GM18909 (cell line): ENCODE measurements around the gene NRN1.
"Not testable (repeated sequence)": the region's sequence is repeated elsewhere in the genome, so short reads cannot be mapped to it uniquely, and the experiment has no call there.

Experiments
- ATAC-seq: cut with Tn5 transposase; IDR thresholded peaks from one replicate; pipeline ENCODE4 v1.9.1; 2021; ENCODE audit warnings: mild to moderate bottlenecking; ENCODE audit not compliant: unreplicated experiment, poor library complexity

NRN1 gene

DNA sequence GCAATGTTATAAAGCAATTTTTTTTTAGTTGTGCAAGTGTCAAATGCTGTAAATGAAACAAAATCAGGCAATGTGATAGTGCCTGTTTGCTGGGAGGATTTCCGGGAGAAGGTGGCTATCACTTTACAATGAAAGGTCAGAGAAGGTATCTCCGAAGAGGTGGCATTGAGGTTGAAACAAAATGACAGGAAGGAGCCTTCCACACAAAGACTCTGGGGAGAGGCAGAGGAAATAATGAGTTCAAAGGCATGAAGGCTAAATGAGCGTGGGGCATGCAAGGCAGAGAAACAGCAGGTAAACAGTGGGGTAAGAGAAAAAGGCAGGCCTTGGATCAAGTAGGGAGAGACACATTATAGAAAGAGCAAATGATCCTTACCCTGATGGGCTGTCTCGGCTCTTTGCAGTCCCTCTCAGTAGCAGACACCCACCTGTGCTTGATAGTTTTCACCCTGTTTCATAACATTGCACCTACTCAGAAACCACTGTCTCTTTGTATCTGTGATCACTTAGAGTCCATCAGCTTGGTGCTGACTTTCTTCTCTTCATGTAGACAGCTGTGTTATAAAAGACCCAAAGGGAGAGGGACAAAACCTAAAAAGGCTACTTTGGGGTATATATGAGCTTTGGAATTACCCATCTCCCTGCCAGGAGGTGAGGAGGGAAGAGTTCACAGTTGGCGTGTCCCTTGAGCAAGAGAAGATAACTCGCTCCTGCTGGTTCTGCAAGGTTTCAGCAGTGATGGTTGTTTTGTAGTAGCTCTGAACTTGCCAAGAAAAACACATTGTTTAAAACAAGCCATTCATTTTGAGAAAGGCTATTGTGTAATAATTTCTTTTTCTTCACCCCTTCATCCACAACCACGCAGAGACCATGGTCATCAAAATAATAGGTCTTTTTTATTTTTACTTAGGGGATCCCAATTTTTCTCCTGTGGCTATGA is 22.3 kb downstream of the NRN1 start:
- ATAC-seq = no peak

DNA sequence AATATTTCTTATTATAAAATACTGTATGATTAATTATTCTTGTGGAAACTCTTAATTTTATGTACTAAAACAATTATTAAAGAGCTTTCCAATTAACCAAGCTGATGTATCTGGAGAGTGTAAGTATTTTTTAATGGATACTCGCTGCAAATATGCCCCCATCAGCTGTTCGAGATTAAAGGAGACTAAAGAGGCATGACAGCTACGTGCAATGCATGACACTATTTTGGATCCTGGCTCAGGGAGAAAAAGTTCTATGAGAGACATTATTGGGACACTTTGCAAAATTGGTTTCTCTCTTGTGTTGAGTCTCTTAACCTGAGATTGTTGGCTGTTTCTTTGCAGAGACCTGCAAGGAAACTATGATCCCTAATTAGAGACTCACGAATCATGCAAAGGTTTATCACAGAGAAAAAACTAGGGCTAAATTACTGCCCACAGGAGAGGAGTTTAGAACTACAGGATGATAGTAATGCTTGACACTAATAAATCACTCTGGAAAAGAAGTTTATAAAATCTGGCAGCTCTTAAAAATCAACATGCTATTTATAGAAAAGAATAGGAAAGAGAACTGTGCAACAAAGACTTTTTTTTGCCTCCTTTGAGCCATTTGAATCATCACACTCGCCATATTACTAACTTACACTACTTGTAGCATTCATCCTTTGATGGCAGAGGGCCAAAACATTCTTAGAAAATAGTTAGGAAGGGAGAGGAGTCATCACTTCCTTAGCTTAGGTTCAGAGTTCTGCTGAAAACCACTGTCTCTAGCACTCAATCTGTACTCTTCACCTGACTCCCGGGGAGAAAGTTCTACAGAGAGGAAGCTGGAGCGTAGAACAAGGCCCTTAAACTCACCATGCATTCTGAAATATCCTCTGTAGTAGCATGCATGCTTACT is 25.3 kb downstream of the NRN1 start:
- no peak for ATAC-seq

DNA sequence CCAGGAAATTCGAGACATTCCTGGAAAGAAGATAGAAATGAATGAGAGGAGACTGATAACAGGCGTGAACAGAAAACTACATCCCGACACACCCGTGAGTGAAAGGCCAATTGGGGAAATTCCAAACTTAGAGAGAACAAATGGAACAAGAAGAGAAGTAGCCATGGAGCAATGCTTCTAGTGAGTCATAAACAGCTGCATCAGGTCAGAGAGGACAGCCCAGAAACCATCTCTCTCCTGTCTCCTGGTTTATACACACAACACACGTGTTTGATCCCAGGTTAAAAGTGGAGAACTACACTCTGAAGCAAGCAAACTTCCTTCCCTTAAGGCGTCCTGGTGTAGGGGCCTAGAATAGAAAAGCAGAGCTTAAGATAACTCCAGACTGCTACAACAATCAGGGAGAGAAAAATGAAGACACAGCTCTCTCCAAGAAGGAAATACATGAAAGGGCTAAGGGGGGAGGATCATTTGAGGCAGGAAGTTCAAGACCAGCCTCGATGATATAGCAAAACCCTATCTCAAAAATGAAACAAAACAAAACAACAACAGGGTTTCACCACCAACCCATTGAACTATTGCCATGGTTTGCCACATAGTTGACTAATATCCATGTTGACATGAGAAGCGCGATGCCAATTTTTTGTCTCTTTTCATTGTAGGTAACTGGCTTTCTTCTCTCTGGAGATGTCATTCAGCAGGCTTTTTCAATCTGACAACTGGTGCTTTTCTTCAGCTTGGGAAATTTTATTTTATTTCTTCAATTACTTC is 26.9 kb downstream of the NRN1 start:
- no peak for ATAC-seq

DNA sequence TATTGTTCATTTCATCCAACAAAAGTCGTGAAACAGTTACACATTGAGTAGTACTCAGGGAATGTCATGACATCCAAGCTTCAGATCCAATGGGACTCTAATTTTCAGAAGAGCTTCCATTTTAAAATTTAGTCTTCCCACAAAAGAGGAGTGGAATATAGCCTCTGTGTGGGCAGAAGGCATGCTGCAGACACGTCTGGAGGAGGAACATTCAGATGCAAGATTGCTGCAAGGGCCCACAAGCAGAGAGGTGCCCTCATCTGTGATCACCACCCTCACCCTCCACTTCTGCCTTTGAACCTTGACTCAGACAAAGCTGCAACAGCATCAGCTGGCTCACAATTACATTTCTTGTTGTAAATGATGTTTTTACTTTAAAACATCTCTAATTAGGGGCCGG is 29.9 kb downstream of the NRN1 start:
- no peak for ATAC-seq

DNA sequence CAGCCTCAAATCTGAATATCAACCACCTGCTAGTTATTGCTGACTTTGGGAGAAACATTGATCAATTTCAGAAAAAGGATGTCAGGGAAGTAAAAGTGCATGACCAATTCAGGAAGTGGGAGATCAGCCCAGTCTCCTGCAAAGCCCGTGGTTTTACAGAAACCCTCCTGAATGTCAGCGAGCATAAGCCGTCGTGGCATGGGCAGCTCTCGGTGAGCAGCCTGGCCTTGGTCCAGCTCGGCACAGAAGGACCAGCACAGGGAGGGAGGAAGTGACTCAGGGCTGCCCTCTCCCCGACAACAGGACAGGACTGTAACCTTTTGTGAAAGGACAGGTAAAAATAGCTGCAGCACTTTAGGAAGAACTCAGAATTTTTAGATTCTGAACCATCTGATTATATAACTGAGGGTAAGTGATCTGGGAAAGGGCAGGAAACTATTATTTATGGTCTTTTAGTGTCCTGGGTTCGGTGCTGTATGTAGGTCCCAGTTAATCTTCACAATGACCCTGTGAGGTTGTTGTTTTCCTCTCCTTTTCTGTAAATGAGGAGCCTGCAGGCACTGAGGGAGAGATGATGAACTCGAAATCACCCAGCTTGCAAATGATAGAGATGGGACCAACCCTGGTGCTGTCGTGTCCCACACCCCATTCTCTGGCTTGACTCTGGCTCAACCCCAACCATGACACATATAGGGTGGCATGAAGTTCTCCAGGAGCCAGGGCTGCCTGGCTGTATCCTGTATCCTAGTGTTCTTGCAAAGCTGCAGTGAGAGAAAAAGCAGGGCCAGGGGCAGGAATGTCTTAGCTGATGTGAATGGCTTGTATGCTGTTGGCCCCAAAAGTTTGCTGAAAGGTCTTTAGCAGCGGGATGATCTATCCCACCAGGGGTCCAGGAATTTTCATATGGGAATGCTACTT is 37.6 kb downstream of the NRN1 start:
- ATAC-seq = no peak

DNA sequence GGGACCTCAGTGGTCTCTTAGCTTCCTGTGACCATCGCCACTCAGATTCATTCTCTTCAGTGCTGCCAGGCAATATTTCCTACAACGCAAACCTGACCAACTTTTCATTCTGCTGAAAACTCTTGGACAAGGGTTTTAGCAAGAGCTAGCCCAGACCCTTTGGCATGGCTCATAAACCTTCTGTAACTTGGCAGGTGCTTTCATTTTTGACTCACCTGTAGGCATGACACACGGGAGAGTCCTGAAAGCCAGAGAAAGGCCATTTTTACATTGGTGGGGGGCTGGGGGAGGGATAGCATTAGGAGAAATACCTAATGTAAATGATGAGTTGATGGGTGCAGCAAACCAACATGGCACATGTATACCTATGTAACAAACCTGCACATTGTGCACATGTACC is 38.7 kb downstream of the NRN1 start:
- ATAC-seq = not testable (repeated sequence)

DNA sequence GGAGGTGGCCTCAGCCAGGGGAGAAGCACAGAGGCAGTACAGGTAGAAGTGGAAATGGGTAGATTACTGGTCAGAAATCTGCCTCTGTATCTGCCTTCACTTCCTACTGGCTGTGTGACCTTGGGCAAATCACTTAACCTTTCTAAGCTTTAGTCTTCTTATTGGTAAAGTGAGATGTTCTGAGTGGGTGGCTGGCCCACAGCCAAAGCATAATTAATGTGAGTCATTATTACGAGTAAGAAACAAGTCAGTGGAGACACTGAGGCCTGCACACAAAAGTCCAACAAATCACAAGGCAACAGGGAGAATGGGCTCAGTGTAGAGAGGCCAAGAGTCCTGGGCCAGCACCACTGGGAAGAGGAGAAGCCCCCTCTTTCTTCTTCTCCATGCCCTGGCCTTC is 39.1 kb downstream of the NRN1 start:
- no peak for ATAC-seq

DNA sequence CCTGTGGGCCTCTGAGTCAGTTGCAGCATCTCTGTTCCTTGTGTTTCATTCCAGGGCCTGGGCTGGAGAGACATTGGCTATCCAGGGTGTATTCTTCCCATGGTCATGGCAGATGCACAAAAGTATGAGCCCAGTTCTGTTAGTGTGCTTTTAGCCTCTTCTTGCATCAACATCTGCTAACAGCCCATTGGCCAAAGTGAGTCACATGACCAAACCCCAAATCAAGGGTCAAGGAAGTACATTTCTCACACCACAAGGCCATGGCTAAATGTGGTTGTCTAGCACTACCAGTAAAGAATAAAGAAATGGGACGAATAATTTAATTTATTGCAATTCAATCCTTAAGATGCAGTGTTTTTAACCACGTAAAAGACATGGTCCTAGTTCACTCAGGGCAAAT is 43.9 kb downstream of the NRN1 start:
- no peak for ATAC-seq

DNA sequence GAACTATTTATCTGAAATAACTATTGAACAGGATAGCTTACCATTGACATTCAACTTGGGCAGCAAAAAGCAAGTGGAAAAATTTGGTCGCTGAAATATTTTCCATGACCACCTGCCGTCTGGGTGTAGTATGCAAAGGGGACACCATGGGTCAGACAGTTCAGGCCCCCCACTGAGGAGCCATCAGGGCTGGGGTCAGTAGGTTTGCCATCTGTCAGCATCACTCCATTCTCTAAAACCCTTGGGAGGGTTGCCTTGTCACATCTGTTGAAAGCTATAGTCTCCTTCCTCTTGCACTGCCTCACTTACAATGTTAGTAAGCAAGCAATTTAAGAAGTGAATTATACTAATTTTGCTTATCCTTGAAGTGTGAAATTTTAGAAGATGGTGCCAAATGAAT is 44.9 kb downstream of the NRN1 start:
- ATAC-seq = no peak

DNA sequence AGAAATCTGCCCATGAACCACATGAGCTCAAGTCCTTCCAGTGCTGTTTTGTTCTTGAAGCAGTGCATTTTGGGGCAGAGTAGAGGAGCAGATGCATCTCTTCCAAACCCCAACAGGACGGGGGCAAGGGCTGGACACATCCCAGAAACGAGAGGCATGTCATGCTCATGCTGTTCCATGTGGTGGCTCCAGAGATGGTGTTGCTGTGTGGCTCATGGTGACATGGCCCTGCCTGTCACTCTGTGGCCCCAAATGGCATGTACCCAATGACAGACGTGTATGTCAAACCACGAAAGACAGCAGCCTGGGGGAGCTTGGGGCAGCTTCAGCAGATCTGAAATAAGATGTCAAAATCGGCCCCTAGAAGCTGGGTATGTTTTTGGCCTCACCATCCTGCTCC is 46.3 kb downstream of the NRN1 start:
- no peak for ATAC-seq

DNA sequence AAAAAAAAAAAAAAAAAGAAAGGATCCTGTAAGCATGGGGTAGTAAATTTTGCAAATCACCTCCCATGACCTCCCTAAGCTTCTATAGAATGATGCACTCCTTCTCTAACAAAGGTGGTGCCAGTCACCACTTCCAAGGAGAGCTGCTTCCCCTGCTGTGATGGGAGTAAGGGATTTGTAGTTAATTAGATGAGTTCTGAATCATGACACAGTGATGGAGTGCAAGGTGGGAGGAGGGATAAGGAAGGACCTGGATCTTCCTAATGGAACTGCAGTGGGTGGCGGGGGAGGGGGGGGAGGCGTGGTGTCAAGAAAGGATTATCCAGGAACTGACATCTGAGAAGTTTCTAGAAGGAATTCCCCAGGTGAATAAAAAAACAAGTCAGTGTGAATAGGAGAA is 47.8 kb downstream of the NRN1 start:
- ATAC-seq = no peak

DNA sequence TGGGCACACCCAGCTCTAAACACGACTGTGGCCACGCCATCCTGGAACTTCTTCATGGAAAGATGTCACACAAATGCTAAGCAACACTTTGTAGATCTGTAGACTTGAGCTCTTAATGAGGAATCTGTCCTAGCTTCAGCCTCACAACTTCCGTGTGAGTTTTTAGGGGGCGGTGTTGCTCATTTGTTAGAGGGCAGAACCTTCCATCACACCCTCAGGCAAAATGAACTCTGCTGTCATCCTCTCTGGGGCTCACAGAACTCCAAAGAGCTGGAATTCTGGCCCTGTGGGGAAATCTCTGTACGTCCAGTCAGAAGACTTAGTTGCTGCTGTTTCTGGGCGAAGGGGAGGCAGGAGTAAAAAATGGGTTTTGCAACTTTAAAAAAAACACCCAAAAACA is 49.8 kb downstream of the NRN1 start:
- ATAC-seq = no peak

DNA sequence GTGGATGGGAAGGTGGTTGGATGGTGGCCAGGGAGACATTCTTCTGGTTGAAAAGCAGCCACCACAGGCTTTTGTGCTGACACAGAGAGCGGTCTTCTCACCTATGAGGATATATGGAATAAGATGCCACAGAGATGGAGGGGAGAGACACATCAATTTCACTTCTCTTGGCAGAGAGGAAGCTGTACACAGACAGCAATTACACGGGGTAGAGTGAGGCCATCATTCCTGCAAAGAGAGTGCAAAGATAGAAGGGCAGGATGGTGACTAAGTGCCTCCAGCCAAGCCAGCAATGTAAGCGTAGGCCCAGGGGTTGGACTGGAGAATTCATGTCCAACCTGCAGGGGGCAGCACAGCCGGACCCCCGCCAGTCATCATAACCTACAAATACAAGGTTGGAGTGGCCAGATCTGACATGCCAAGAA is 56.4 kb downstream of the NRN1 start:
- ATAC-seq = no peak
